ENCODE measurements around the gene ADK. TPM values are rescaled to one million over a fixed set of nuclear protein-coding genes. Genes with fewer than 3 reads are reported as not detected.

Gene ADK
- total RNA-seq, 6 experiments from 2014 or later, result 54.2 to 92.5 (median 63.5) TPM

DNA sequence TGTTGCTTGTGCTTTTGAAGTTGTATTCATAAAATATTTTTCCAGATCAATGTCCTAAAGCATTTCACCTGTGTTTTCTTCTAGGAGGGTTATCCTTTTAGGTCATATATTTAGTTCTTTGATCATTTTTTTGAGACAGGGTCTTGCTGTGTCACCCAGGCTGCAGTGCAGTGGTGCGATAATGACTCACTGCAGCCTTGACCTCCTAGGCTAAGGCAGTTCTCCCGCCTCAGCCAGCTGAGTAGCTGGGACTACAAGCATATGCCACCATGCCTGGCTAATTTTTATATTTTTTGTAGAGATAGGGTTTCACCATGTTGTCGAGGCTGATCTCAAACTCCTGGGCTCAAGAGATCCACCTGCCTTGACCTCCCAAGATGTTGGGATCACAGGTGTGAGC, 359.6 kb downstream of the ADK start:
- DNase-seq (no peak), ATAC-seq (no peak)
- WGBS (ENCODE audit: insufficient coverage, low coverage, low lambda C conversion rate, missing lambda C conversion rate), result 100% methylated on average over 1 of the region's 3 CpGs
- Histone ChIP-seq H3K9me3 (peaks cover 0 to 16% (median 0%) of the 10 kb centered on the region in 4 donors), H3K4me1 (no peaks in the 10 kb centered on the region), H3K27me3 (no peaks in the 10 kb centered on the region), H3K27ac (no peak overlapping the region), H3K36me3 (no peaks in the 10 kb centered on the region), H3K4me3 (no peak overlapping the region)
- intact Hi-C loops (cut with DNase I), result no loop called here
- no peak for TF ChIP-seq POLR2A (IDR thresholded peaks at IDR 0.05)
- TF ChIP-seq, protein P1, sequence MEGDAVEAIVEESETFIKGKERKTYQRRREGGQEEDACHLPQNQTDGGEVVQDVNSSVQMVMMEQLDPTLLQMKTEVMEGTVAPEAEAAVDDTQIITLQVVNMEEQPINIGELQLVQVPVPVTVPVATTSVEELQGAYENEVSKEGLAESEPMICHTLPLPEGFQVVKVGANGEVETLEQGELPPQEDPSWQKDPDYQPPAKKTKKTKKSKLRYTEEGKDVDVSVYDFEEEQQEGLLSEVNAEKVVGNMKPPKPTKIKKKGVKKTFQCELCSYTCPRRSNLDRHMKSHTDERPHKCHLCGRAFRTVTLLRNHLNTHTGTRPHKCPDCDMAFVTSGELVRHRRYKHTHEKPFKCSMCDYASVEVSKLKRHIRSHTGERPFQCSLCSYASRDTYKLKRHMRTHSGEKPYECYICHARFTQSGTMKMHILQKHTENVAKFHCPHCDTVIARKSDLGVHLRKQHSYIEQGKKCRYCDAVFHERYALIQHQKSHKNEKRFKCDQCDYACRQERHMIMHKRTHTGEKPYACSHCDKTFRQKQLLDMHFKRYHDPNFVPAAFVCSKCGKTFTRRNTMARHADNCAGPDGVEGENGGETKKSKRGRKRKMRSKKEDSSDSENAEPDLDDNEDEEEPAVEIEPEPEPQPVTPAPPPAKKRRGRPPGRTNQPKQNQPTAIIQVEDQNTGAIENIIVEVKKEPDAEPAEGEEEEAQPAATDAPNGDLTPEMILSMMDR (IDR thresholded peaks at IDR 0.05), result no peak

DNA sequence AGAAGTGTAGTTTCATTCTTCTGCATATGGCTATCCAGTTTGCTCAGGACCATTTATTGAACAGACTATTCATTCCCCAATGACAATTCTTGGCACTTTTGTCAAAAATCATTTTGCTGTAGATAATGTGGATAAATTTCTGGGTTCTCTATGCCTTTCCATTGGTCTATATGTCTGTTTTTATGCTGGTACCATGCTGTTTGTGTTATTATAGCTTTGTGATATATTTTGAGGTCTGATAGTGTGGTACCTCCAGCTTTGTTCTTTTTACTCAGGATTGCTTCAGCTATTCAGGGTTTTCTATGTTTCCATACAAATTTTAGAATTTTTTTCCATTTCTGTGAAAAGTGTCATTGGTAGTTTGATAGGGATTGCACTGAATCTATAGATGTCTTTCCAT, 360.0 kb downstream of the ADK start:
- Histone ChIP-seq H3K4me3 (no peak overlapping the region), H3K4me1 (no peaks in the 10 kb centered on the region), H3K27me3 (no peaks in the 10 kb centered on the region), H3K27ac (no peak overlapping the region), H3K36me3 (no peaks in the 10 kb centered on the region), H3K9me3 (peaks cover 0 to 16% (median 0%) of the 10 kb centered on the region in 4 donors)
- DNase-seq (no peak), ATAC-seq (no peak)
- intact Hi-C loops (cut with DNase I), result no loop called here
- no peak for TF ChIP-seq POLR2A (IDR thresholded peaks at IDR 0.05)
- TF ChIP-seq, protein P1 (IDR thresholded peaks at IDR 0.05), result no peak

DNA sequence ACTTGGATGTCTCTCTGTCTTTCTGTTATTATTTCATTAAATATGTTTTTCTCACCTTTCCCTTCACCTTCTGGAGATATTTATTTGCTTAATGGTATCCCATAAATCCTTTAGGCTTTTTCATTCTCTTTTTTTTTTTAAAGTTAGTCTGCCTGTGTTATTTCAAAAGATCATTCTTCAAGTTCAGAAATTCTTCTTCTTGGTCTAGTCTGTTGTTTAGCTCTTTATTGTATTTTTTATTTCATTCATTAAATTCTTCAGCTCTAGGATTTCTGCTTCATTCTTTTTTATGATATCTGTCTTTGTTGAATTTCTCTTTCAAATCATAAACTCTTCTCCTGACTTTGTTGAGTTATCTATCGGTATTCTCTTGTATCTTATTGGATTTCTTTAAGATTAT, 363.3 kb downstream of the ADK start:
- no peak for TF ChIP-seq POLR2A (IDR thresholded peaks at IDR 0.05)
- TF ChIP-seq, protein P1 (IDR thresholded peaks at IDR 0.05), result no peak
- H3K27me3 ChIP-seq, result no peaks in the 10 kb centered on the region
- H3K36me3 ChIP-seq, result no peaks in the 10 kb centered on the region
- no peak for ATAC-seq
- H3K4me3 ChIP-seq, result no peak overlapping the region
- H3K27ac ChIP-seq, result no peak overlapping the region
- intact Hi-C loops (cut with DNase I), result no loop called here
- WGBS (ENCODE audit: insufficient coverage, low coverage, low lambda C conversion rate, missing lambda C conversion rate), result 92% methylated on average over 1 of the region's 1 CpG
- DNase-seq, result no peak
- no peaks in the 10 kb centered on the region for H3K4me1 ChIP-seq
- H3K9me3 ChIP-seq, result peaks cover 0 to 16% (median 0%) of the 10 kb centered on the region in 4 donors

DNA sequence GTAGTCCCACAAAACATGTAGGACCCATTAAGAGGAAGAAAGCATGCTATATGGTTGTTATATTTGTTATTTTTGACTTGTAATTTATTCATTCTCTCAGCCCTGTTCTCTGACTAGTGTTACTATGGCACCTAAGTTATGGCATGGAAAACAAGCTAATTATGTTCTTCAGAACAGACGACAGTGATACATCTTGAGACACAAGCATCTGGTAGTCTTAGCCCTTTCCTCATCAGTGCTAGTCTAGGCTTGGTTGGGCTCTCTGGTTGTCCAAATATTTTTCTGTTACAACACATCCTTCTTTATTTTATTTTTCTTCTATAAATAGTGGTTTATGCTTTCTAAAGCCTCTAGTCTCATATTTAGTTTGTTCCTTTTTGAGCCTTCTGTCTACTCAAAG, 367.0 kb downstream of the ADK start:
- H3K27me3 ChIP-seq, result no peaks in the 10 kb centered on the region
- no peaks in the 10 kb centered on the region for H3K36me3 ChIP-seq
- H3K9me3 ChIP-seq, result peaks cover 0 to 5% (median 0%) of the 10 kb centered on the region in 4 donors
- intact Hi-C loops (cut with DNase I), result no loop called here
- 100% methylated on average over 1 of the region's 1 CpG for WGBS (ENCODE audit: insufficient coverage, low coverage, low lambda C conversion rate, missing lambda C conversion rate)
- no peak for ATAC-seq
- no peak for DNase-seq
- no peaks in the 10 kb centered on the region for H3K4me1 ChIP-seq
- H3K4me3 ChIP-seq, result no peak overlapping the region
- H3K27ac ChIP-seq, result no peak overlapping the region
- TF ChIP-seq, protein P1 (IDR thresholded peaks at IDR 0.05), result no peak
- no peak for TF ChIP-seq POLR2A (IDR thresholded peaks at IDR 0.05)

DNA sequence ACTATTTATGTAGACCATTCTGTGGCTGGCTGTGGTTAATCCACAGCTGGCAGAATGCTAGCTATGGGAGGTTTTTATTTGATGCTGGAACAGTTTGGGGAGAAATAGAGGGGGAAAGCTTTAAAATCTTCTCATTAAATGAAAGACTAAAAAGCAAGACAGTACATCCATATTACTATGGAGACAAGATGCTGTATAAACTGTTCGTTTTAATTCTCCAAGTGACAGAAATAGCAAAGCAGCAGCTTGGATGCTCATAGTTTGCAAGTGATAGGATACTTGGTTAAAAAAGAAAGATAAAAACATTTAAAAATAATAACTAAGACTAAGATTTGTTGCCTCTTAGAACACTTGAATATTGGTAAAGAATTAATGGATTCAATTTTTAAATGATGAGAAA, 370.5 kb downstream of the ADK start:
- no peak for DNase-seq
- Histone ChIP-seq H3K4me1 (no peaks in the 10 kb centered on the region), H3K9me3 (no peaks in the 10 kb centered on the region), H3K36me3 (no peaks in the 10 kb centered on the region), H3K27ac (no peak overlapping the region), H3K27me3 (no peaks in the 10 kb centered on the region), H3K4me3 (no peak overlapping the region)
- intact Hi-C loops (cut with DNase I), result no loop called here
- ATAC-seq, result no peak
- 81% methylated on average over 1 of the region's 1 CpG for WGBS (ENCODE audit: insufficient coverage, low coverage, low lambda C conversion rate, missing lambda C conversion rate)
- TF ChIP-seq, protein P1 (IDR thresholded peaks at IDR 0.05), result no peak
- TF ChIP-seq POLR2A (IDR thresholded peaks at IDR 0.05), result no peak

All from right lobe of liver (tissue), 6 donors.